GM18508 (cell line): ENCODE data around the gene PEX11G.
"Not testable (repeated sequence)": the region's sequence is repeated elsewhere in the genome, so short reads cannot be mapped to it uniquely, and the experiment has no call there.

Experiments used
- ATAC-seq: cut with Tn5 transposase; IDR thresholded peaks from one replicate; pipeline ENCODE4 v1.9.1; 2021; ENCODE audit warnings: moderate number of reproducible peaks; ENCODE audit not compliant: insufficient read depth, unreplicated experiment

PEX11G gene

GRCh38 chr19:7470540-7471305 is 18.1 kb downstream of the PEX11G start:
- no peak for ATAC-seq

- ATAC-seq: no peak
These were observed 19.1 kb downstream of the PEX11G start for GRCh38 chr19:7469669-7470285.

GRCh38 chr19:7468840-7469239 is 20.0 kb downstream of the PEX11G start:
- no peak for ATAC-seq

GRCh38 chr19:7467009-7467989 is 21.5 kb downstream of the PEX11G start:
- no peak for ATAC-seq

GRCh38 chr19:7463575-7463974 is 25.3 kb downstream of the PEX11G start:
- ATAC-seq: no peak

GRCh38 chr19:7461841-7462629 is 26.8 kb downstream of the PEX11G start:
- no peak for ATAC-seq

- ATAC-seq: no peak
These were observed 28.3 kb downstream of the PEX11G start for GRCh38 chr19:7460562-7460966.

- no peak for ATAC-seq
These were observed 29.1 kb downstream of the PEX11G start for GRCh38 chr19:7459773-7460172.

GRCh38 chr19:7458675-7459074 is 30.2 kb downstream of the PEX11G start:
- no peak for ATAC-seq

GRCh38 chr19:7456964-7457541 is 31.8 kb downstream of the PEX11G start:
- ATAC-seq: no peak

- ATAC-seq: no peak
These were observed 33.1 kb downstream of the PEX11G start for GRCh38 chr19:7455600-7456296.

- ATAC-seq: no peak
These were observed 33.8 kb downstream of the PEX11G start for GRCh38 chr19:7454998-7455397.

GRCh38 chr19:7450243-7451223 is 38.3 kb downstream of the PEX11G start:
- no peak for ATAC-seq

GRCh38 chr19:7449391-7450070 is 39.3 kb downstream of the PEX11G start:
- not testable (repeated sequence) for ATAC-seq

- ATAC-seq: no peak
These were observed 41.2 kb downstream of the PEX11G start for GRCh38 chr19:7447648-7448047.

- ATAC-seq: no peak
These were observed 43.7 kb downstream of the PEX11G start for GRCh38 chr19:7445104-7445503.

- ATAC-seq: no peak
These were observed 44.8 kb downstream of the PEX11G start for GRCh38 chr19:7444042-7444441.
